GM23338 (cell line): ENCODE measurements around the gene GATAD2B.

Experiments used
- CREB1 ChIP-seq: fragments of 250-450 bp; sonication (Bioruptor Pico); IDR thresholded peaks from 2 replicates; pipeline ENCODE4 v1.5.0; 2020; ENCODE audit warnings: low read depth, mild to moderate bottlenecking, moderate library complexity
- EZH2 ChIP-seq: fragments of 200-600 bp; sonication (generic); IDR thresholded peaks from one replicate; pipeline ENCODE4 v1.8.0; 2017; ENCODE audit warnings: antibody characterized with exemption, mild to moderate bottlenecking, low read depth; ENCODE audit not compliant: unreplicated experiment
- EZH2phosphoT487 ChIP-seq: fragments of 200-600 bp; sonication (generic); IDR thresholded peaks from one replicate; pipeline ENCODE4 v1.8.1; 2018; ENCODE audit warnings: antibody characterized with exemption; ENCODE audit not compliant: unreplicated experiment
- JUNB ChIP-seq: IDR thresholded peaks from one replicate; pipeline ENCODE4 v1.6.1; 2016; ENCODE audit warnings: antibody characterized with exemption; ENCODE audit not compliant: unreplicated experiment
- NANOG ChIP-seq: IDR thresholded peaks from 2 replicates; pipeline ENCODE4 v1.6.1; 2016; ENCODE audit warnings: antibody characterized with exemption, borderline replicate concordance
- POLR2AphosphoS5 ChIP-seq: IDR thresholded peaks from 2 replicates; pipeline ENCODE4 v1.6.1; 2016; ENCODE audit warnings: antibody characterized with exemption, low read depth
- TF ChIP-seq, protein P1 (sequence below), 2 experiments: fragments of 200-600 bp in 1 of 2; sonication (generic) in 1 of 2; conservative IDR thresholded peaks; 2 replicates each; pipeline versions ENCODE4 v1.5.1 to v1.6.1; 2016 to 2017; ENCODE audit warnings: antibody characterized with exemption in 2 of 2, low read depth in 2 of 2, mild to moderate bottlenecking in 2 of 2, moderate library complexity in 1 of 2
- TF ChIP-seq, protein P2 (sequence below): IDR thresholded peaks from one replicate; pipeline ENCODE4 v1.6.1; 2018; ENCODE audit warnings: antibody characterized with exemption; ENCODE audit not compliant: unreplicated experiment
- TF ChIP-seq, protein P3 (sequence below): IDR thresholded peaks from 2 replicates; pipeline ENCODE4 v1.6.1; 2016; ENCODE audit warnings: antibody characterized with exemption

DNA sequence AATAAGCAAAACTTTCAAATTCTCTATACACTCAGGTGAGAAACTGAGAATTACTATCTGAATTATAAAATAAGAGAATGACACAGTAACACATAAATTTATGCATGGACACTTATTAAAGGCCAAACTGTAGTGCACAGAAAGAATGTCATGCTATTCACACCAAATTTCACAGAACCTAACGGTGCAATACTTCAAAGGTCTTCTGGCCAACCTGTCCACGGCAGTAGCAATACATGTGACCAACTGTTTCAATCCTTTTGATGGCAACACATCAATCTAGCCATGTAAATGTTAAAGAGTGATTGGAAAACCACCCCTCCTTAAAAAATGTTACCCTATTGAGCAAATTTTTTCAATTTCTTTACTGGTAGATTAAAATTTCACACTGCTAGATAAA, 10.4 kb downstream of the GATAD2B start:
- TF ChIP-seq, protein P1, sequence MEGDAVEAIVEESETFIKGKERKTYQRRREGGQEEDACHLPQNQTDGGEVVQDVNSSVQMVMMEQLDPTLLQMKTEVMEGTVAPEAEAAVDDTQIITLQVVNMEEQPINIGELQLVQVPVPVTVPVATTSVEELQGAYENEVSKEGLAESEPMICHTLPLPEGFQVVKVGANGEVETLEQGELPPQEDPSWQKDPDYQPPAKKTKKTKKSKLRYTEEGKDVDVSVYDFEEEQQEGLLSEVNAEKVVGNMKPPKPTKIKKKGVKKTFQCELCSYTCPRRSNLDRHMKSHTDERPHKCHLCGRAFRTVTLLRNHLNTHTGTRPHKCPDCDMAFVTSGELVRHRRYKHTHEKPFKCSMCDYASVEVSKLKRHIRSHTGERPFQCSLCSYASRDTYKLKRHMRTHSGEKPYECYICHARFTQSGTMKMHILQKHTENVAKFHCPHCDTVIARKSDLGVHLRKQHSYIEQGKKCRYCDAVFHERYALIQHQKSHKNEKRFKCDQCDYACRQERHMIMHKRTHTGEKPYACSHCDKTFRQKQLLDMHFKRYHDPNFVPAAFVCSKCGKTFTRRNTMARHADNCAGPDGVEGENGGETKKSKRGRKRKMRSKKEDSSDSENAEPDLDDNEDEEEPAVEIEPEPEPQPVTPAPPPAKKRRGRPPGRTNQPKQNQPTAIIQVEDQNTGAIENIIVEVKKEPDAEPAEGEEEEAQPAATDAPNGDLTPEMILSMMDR (conservative IDR thresholded peaks at IDR 0.05; ENCODE audit: low read depth in 2 of 2), result no peak
- TF ChIP-seq EZH2phosphoT487 (no peak), JUNB (no peak), POLR2AphosphoS5 (no peak), CREB1 (CRISPR knock-in tag) (no peak), EZH2 (no peak), NANOG (no peak)
- TF ChIP-seq, protein P2, sequence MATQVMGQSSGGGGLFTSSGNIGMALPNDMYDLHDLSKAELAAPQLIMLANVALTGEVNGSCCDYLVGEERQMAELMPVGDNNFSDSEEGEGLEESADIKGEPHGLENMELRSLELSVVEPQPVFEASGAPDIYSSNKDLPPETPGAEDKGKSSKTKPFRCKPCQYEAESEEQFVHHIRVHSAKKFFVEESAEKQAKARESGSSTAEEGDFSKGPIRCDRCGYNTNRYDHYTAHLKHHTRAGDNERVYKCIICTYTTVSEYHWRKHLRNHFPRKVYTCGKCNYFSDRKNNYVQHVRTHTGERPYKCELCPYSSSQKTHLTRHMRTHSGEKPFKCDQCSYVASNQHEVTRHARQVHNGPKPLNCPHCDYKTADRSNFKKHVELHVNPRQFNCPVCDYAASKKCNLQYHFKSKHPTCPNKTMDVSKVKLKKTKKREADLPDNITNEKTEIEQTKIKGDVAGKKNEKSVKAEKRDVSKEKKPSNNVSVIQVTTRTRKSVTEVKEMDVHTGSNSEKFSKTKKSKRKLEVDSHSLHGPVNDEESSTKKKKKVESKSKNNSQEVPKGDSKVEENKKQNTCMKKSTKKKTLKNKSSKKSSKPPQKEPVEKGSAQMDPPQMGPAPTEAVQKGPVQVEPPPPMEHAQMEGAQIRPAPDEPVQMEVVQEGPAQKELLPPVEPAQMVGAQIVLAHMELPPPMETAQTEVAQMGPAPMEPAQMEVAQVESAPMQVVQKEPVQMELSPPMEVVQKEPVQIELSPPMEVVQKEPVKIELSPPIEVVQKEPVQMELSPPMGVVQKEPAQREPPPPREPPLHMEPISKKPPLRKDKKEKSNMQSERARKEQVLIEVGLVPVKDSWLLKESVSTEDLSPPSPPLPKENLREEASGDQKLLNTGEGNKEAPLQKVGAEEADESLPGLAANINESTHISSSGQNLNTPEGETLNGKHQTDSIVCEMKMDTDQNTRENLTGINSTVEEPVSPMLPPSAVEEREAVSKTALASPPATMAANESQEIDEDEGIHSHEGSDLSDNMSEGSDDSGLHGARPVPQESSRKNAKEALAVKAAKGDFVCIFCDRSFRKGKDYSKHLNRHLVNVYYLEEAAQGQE, result no peak
- TF ChIP-seq, protein P3, sequence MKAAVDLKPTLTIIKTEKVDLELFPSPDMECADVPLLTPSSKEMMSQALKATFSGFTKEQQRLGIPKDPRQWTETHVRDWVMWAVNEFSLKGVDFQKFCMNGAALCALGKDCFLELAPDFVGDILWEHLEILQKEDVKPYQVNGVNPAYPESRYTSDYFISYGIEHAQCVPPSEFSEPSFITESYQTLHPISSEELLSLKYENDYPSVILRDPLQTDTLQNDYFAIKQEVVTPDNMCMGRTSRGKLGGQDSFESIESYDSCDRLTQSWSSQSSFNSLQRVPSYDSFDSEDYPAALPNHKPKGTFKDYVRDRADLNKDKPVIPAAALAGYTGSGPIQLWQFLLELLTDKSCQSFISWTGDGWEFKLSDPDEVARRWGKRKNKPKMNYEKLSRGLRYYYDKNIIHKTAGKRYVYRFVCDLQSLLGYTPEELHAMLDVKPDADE, result no peak
